Measurements from ENCODE around the gene KIAA0586. TPM values are rescaled to one million over a fixed set of nuclear protein-coding genes. Genes with fewer than 3 reads are reported as not detected.
"Not testable (repeated sequence)": the region's sequence is repeated elsewhere in the genome, so short reads cannot be mapped to it uniquely, and the experiment has no call there.

KIAA0586 gene
- polyA plus RNA-seq, 1 experiment = 9.4 TPM

- no peaks in the 10 kb centered on the region for H3K36me3 ChIP-seq (ENCODE audit: control insufficient read depth, insufficient read depth, low read length)
- ChIA-PET POLR2A (interaction anchor here (0.6 kb wide), 1 partner anchor 1217 kb away, joined by 3 read pairs; no protein-coding TSS in a partner anchor), CTCF (interaction anchor here (0.9 to 2.0 kb wide), 5 partner anchors 12 to 58 kb away, joined by 3 to 6 read pairs (median 3); no protein-coding TSS in a partner anchor)
- no peak for DNase-seq (ENCODE audit: low read depth)
- H3K4me3 ChIP-seq (ENCODE audit: low read depth, low read length) = no peak overlapping the region
- H3K27me3 ChIP-seq (ENCODE audit: control insufficient read depth, insufficient read depth, low read length) = no peaks in the 10 kb centered on the region
- TF ChIP-seq CTCF (IDR thresholded peaks at IDR 0.05; ENCODE audit: insufficient read depth, low read depth, low read length) = no peak
Measured at GRCh38 chr14:58584383-58584782, 156.9 kb downstream of the KIAA0586 start.

GRCh38 chr14:58587271-58587670, 159.8 kb downstream of the KIAA0586 start:
- no peaks in the 10 kb centered on the region for H3K27me3 ChIP-seq (ENCODE audit: control insufficient read depth, insufficient read depth, low read length)
- DNase-seq (ENCODE audit: low read depth) = no peak
- CTCF ChIA-PET = interaction anchor here (0.7 kb wide), 1 partner anchor 95 kb away, joined by 3 read pairs; no protein-coding TSS in a partner anchor
- POLR2A ChIA-PET = no interaction called here
- no peak overlapping the region for H3K4me3 ChIP-seq (ENCODE audit: low read depth, low read length)
- no peaks in the 10 kb centered on the region for H3K36me3 ChIP-seq (ENCODE audit: control insufficient read depth, insufficient read depth, low read length)
- TF ChIP-seq CTCF (IDR thresholded peaks at IDR 0.05; ENCODE audit: insufficient read depth, low read depth, low read length) = no peak

- H3K4me3 ChIP-seq (ENCODE audit: low read depth, low read length); POLR2A ChIA-PET; DNase-seq (ENCODE audit: low read depth); H3K36me3 ChIP-seq (ENCODE audit: control insufficient read depth, insufficient read depth, low read length); CTCF ChIA-PET; H3K27me3 ChIP-seq (ENCODE audit: control insufficient read depth, insufficient read depth, low read length): not testable (repeated sequence)
Measured at GRCh38 chr14:58588321-58588720, 160.8 kb downstream of the KIAA0586 start.

- CTCF ChIA-PET = no interaction called here
Measured at GRCh38 chr14:58593977-58594376, 166.5 kb downstream of the KIAA0586 start.

GRCh38 chr14:58597041-58597440, 169.5 kb downstream of the KIAA0586 start:
- Histone ChIP-seq H3K27me3 (ENCODE audit: control insufficient read depth, insufficient read depth, low read length) (peaks cover 5% of the 10 kb centered on the region), H3K36me3 (ENCODE audit: control insufficient read depth, insufficient read depth, low read length) (no peaks in the 10 kb centered on the region), H3K4me3 (ENCODE audit: low read depth, low read length) (no peak overlapping the region)
- ChIA-PET POLR2A (no interaction called here), CTCF (interaction anchor here (0.9 to 1.0 kb wide), 2 partner anchors 10 to 21 kb away, joined by 3 to 4 read pairs; no protein-coding TSS in a partner anchor)
- no peak for TF ChIP-seq CTCF (IDR thresholded peaks at IDR 0.05; ENCODE audit: insufficient read depth, low read depth, low read length)
- DNase-seq (ENCODE audit: low read depth) = no peak

More at GRCh38 chr14:58593977-58594376, 166.5 kb downstream of the KIAA0586 start:
- Histone ChIP-seq H3K36me3 (ENCODE audit: control insufficient read depth, insufficient read depth, low read length) (no peaks in the 10 kb centered on the region), H3K27me3 (ENCODE audit: control insufficient read depth, insufficient read depth, low read length) (peaks cover 2% of the 10 kb centered on the region; the same call in 1 of the 2 replicates), H3K4me3 (ENCODE audit: low read depth, low read length) (no peak overlapping the region)
- DNase-seq (ENCODE audit: low read depth) = no peak
- TF ChIP-seq CTCF (IDR thresholded peaks at IDR 0.05; ENCODE audit: insufficient read depth, low read depth, low read length) = no peak
- POLR2A ChIA-PET = no interaction called here
